Ovary (tissue), 9 donors: ENCODE results near the gene DEFB108B. TPM values are rescaled to one million over a fixed set of nuclear protein-coding genes. Genes with fewer than 3 reads are reported as not detected.
"Not testable (repeated sequence)": the region's sequence is repeated elsewhere in the genome, so short reads cannot be mapped to it uniquely, and the experiment has no call there.

ENCODE experiments used
- DNase-seq, 5 donors: peaks; one replicate each; pipeline ENCODE4 v3.0.0-alpha.2; 2019 to 2020
- H3K27ac ChIP-seq, 2 donors: fragments of 200-600 bp; one replicate each; pipeline versions ENCODE4 v1.5.1 to v1.8.0; 2019 to 2022
- H3K27me3 ChIP-seq: fragments of 200-600 bp; one replicate; pipeline ENCODE4 v1.8.0; 2022
- H3K36me3 ChIP-seq: fragments of 200-600 bp; sonication (generic); one replicate; pipeline ENCODE4 v1.5.1; 2019
- H3K4me1 ChIP-seq: one replicate; pipeline ENCODE4 v1.8.1; 2013; ENCODE audit warnings: mild to moderate bottlenecking, moderate library complexity; ENCODE audit not compliant: insufficient read depth
- H3K4me3 ChIP-seq: fragments of 200-600 bp; sonication (generic); one replicate; pipeline ENCODE4 v1.5.1; 2017
- H3K9me3 ChIP-seq, 2 donors: fragments of 200-600 bp in 1 of 2; sonication (generic) in 1 of 2; one replicate each; pipeline versions ENCODE4 v1.5.1 to v1.8.1; 2013 to 2019; ENCODE audit warnings: mild to moderate bottlenecking in 1 of 2, moderate library complexity in 1 of 2
- CTCF ChIP-seq, 3 donors: fragments of 450-650 bp in 2 of 3; fragments of 200-600 bp in 1 of 3; IDR thresholded peaks; one replicate each; pipeline versions ENCODE4 v1.5.1 to v1.8.0; 2016 to 2022; ENCODE audit warnings: antibody characterized with exemption in 3 of 3, mild to moderate bottlenecking in 1 of 3
- WGBS, 3 donors: extraction: QIAGEN DNeasy Blood & Tissue Kit in 1 of 3; methylation state at CpG; one replicate each; pipeline versions ENCODE4 v1.1.5 to v1.1.7; 2013 to 2017; 5-methylcytosine and 5-hydroxymethylcytosine counted together
- intact Hi-C, 4 donors: fragments of 100-400 bp; cut with DNase I; formaldehyde crosslinking; loops; one replicate each; pipeline versions ENCODE4 v1.11.0 to v1.15.1; 2022 to 2023
- polyA plus RNA-seq, 2 donors: library from polyadenylated mRNA; stranded (reverse); fragments of 200-250 nt in 1 of 2; fragments of 350-450 nt in 1 of 2; fragmentation: Illumina TruSeq in 1 of 2; extraction: RNeasy Lipid Tissue Mini Kit (QIAGEN cat#74804) in 1 of 2; gene quantifications; one replicate each; pipeline ENCODE4 v1.2.3, GENCODE V29; 2013 to 2014
- total RNA-seq, 7 donors: library from RNA; depleted of rRNA in 2 of 7; stranded (reverse); fragments of >200 nt in 2 of 7; fragmentation: NEBNext Ultra II Directional in 3 of 7; extraction: Animal tissue kit (Norgen Biotek cat#: 25700) in 3 of 7; gene quantifications; one replicate each; pipeline versions ENCODE4 v1.1.0 to v1.2.4, GENCODE V29; 2016 to 2023
- donor health status: DM: no; HTN: no; CAD: no; lungs with moderate emphysema.
- donor health status: DM: no; HTN: no; CAD: no.
- donor health status: Bipolar disorder and iron deficiency.
- donor health status: DM: yes; HTN: yes; CAD: no.
- donor health status: DM: no; HTN: no; CAD: no.
- donor health status: DM: yes; HTN: yes; CAD: no.

DEFB108B gene
- total and polyA plus RNA-seq, 9 donors: not detected

GRCh38 chr11:71804158-71804947, 28.6 kb upstream of the DEFB108B start:
- DNase-seq, H3K27me3 ChIP-seq, H3K9me3 ChIP-seq, H3K27ac ChIP-seq, H3K4me1 ChIP-seq, H3K4me3 ChIP-seq, intact Hi-C loops, H3K36me3 ChIP-seq: not testable (repeated sequence)
- 77 to 84% (median 82%) methylated on average over 7 to 9 of the region's 9 CpGs for WGBS, 3 donors

DNA sequence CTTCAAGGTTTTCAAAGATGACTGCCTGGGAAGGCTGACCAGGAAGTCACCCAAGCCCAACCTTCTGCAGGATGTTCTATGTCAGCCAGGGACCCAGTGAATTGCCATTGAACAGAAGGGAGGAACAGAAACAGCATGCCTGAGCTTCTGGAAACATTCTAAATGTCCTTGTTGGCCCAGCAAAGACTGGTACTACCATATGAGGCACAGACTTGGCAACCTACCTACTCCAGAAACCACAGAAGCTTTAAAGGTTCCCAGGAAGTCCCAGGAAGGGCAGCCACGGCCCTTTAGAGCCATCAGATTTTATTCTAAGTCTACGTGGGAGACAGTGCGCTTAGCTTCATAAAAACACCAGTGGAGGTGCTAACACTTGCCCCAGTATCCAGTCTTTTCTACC, 20.5 kb upstream of the DEFB108B start:
- WGBS, 3 donors: 66 to 72% (median 72%) methylated on average over 3 of the region's 3 CpGs
- intact Hi-C loops: not testable (repeated sequence)

GRCh38 chr11:71813481-71814355, 19.3 kb upstream of the DEFB108B start:
- H3K27me3 ChIP-seq, H3K36me3 ChIP-seq, H3K9me3 ChIP-seq, H3K4me1 ChIP-seq, intact Hi-C loops: not testable (repeated sequence)
- TF ChIP-seq CTCF (IDR thresholded peaks at IDR 0.05): peak; percentile 39 to 75 (median 72)
- Histone ChIP-seq H3K4me3 (peak overlapping the region; percentile 35), H3K27ac (peak overlapping the region; percentile 21 to 38)
- 4 to 10% (median 5%) methylated on average over 20 to 46 of the region's 46 CpGs for WGBS, 3 donors
- peak; percentile 72 to 83 (median 79) for DNase-seq

More for the DNA sequence above, 20.5 kb upstream of the DEFB108B start:
- H3K27me3 ChIP-seq, H3K9me3 ChIP-seq, H3K4me1 ChIP-seq, H3K36me3 ChIP-seq, H3K27ac ChIP-seq, H3K4me3 ChIP-seq, DNase-seq: not testable (repeated sequence)

DNA sequence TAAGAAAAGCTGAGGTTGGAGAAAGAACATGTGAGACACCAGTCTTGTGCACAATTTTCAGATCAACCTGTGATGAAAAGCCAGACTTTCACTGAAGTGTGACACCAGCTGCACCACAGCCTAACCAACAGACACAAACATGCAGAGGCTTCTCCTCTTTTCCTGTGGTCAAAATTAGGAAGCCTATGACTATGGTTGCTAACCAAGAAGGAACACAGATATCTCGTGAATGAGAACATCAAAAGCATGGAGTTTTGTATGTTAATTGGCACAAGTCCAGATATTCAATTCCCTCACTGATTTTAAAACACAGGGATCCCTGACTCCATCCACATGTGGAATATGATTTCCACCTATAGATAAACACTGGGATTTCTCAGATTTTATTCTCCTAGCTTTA, 11.5 kb upstream of the DEFB108B start:
- H3K4me3 ChIP-seq, H3K27ac ChIP-seq, H3K4me1 ChIP-seq, H3K9me3 ChIP-seq, DNase-seq, H3K27me3 ChIP-seq, intact Hi-C loops, H3K36me3 ChIP-seq: not testable (repeated sequence)
- 31 to 46% (median 41%) methylated on average over 1 of the region's 1 CpG for WGBS, 3 donors

GRCh38 chr11:71829247-71829646, 3.8 kb upstream of the DEFB108B start:
- intact Hi-C loops: not testable (repeated sequence)

GRCh38 chr11:71829686-71830085, 3.3 kb upstream of the DEFB108B start:
- H3K9me3 ChIP-seq, H3K27me3 ChIP-seq, H3K4me3 ChIP-seq, H3K36me3 ChIP-seq, intact Hi-C loops, H3K27ac ChIP-seq, H3K4me1 ChIP-seq, DNase-seq: not testable (repeated sequence)
- WGBS, 3 donors: 88 to 93% (median 92%) methylated on average over 3 of the region's 3 CpGs

More at GRCh38 chr11:71829247-71829646, 3.8 kb upstream of the DEFB108B start:
- 93 to 97% (median 94%) methylated on average over 3 of the region's 3 CpGs for WGBS, 3 donors
- not testable (repeated sequence) for H3K27ac ChIP-seq, DNase-seq, H3K9me3 ChIP-seq, H3K36me3 ChIP-seq, H3K4me1 ChIP-seq, H3K4me3 ChIP-seq, H3K27me3 ChIP-seq

DNA sequence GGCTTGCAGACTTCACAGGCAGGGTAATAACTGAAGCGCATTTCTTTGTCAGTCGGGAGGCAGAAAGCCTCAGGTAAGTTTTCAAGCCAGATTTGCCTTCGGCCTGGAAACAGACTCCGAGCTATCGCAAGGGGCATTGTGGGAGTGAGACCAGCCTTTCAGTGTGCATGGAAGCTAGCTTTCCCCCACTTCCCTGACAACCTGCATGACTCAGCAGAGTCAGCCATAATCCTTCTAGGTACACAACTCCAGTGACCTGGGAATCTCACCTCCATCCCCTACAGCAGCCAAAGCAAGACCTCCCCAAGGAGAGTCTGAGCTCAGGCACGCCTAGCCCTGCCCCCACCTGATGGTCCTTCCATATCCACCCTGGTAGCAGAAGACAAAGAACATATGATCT, 9.7 kb downstream of the DEFB108B start:
- 83 to 88% (median 87%) methylated on average over 6 of the region's 6 CpGs for WGBS, 3 donors
- H3K36me3 ChIP-seq, DNase-seq: not testable (repeated sequence)

GRCh38 chr11:71843355-71843754, 10.4 kb downstream of the DEFB108B start:
- WGBS, 3 donors: 94 to 96% (median 95%) methylated on average over 4 of the region's 4 CpGs
- H3K9me3 ChIP-seq, H3K36me3 ChIP-seq, intact Hi-C loops, H3K27ac ChIP-seq, DNase-seq, H3K27me3 ChIP-seq, H3K4me1 ChIP-seq, H3K4me3 ChIP-seq: not testable (repeated sequence)

More for the DNA sequence above, 9.7 kb downstream of the DEFB108B start:
- H3K9me3 ChIP-seq, H3K4me1 ChIP-seq, H3K27me3 ChIP-seq, intact Hi-C loops, H3K4me3 ChIP-seq, H3K27ac ChIP-seq: not testable (repeated sequence)
